Sciatic nerve (tissue), 2 donors: Measurements from ENCODE around the gene GEMIN8. TPM values are rescaled to one million over a fixed set of nuclear protein-coding genes. Genes with fewer than 3 reads are reported as not detected.

Experiments
- ATAC-seq: fragments of 200-7000 bp; cut with Tn5 transposase; one replicate; pipeline ENCODE4 v1.9.1; 2020; ENCODE audit warnings: mild to moderate bottlenecking, moderate library complexity
- DNase-seq: peaks from one replicate; pipeline ENCODE4 v3.0.0-alpha.2; 2020; ENCODE audit warnings: low spot score
- intact Hi-C: fragments of 100-400 bp; cut with DNase I; formaldehyde crosslinking; loops from one replicate; pipeline ENCODE4 v1.14.2; 2022
- total RNA-seq: library from RNA; stranded (reverse); fragmentation: NEBNext Ultra II Directional; extraction: Animal tissue kit (Norgen Biotek cat#: 25700); gene quantifications from one replicate; pipeline ENCODE4 v1.2.1, GENCODE V29; 2021
- donor health status: DM: no; HTN: no; CAD: no.
- donor health status: DM: no; HTN: no; CAD: no.

GEMIN8 gene
- total RNA-seq, 1 donor from 2014 or later: 33.6 TPM

- ATAC-seq: no peak
- intact Hi-C loops: no loop called here
- DNase-seq: no peak
Observed at GRCh38 chrX:14026121-14026520, 3.6 kb downstream of the GEMIN8 start.

- no peak for ATAC-seq
- no peak for DNase-seq
- intact Hi-C loops: no loop called here
Observed at GRCh38 chrX:14022019-14022418, 7.7 kb downstream of the GEMIN8 start.

DNA sequence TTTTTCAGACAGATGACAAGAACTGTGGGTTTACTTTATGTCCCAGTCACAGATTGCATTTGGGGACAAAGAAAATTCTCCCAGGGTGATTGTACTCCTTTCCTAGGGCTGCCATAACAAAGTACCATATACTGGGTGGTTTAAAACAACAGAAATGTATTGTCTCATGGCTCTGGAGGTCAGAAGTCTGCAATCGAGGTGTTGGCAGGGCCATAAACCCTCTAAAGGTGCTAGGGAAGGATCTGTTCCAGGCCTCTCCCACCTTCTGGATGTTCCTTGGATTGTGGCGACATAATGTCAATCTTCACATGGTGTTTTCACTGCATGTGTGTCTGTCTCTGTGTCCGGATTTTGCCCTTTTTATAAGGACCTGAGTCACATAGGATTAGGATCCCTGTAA lies 12.3 kb downstream of the GEMIN8 start:
- intact Hi-C loops: no loop called here
- no peak for ATAC-seq

DNA sequence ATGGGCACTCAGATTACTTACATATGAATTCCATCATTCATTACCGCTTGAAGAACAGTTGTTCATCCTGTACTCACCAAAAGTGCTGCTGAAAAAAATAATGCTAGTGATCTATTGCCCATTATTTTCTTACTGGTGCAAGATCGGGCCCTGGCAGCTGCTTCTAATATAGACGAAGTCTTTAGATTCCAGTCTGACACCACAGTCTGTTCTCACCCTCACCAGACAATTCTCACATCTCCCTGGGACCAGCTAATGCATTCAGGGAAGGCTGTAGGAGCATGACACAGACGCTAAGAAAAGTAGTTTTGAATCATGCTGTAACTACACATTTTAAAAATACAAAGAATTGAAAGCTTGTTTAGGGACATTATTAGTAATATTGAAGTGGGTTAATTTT lies 13.8 kb downstream of the GEMIN8 start:
- no peak for DNase-seq
- ATAC-seq: no peak
- intact Hi-C loops: no loop called here

More for the DNA sequence above, 12.3 kb downstream of the GEMIN8 start:
- DNase-seq: no peak

DNA sequence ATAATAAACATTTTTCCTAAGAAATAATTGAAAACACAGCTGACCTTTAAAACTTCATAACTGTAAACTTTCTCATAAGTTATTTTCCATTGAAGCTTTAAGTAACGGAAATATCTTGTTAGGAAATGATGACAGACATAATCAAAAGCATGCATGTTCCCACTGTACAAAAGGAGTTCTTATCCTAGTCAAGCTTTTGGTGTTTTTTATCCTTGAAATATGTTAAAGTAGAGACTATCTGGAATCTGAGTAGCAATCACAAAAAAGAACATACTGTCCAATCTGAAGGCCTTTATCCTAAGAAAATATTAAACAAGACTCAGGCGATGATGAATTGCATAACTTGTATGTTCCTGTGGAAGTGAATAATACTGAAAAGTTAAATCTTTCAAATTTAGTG lies 14.4 kb downstream of the GEMIN8 start:
- no peak for DNase-seq
- ATAC-seq: peak; percentile 41
- intact Hi-C loops: no loop called here

GRCh38 chrX:14014526-14014925 lies 15.2 kb downstream of the GEMIN8 start:
- DNase-seq (no peak), ATAC-seq (no peak)
- intact Hi-C loops: no loop called here

DNA sequence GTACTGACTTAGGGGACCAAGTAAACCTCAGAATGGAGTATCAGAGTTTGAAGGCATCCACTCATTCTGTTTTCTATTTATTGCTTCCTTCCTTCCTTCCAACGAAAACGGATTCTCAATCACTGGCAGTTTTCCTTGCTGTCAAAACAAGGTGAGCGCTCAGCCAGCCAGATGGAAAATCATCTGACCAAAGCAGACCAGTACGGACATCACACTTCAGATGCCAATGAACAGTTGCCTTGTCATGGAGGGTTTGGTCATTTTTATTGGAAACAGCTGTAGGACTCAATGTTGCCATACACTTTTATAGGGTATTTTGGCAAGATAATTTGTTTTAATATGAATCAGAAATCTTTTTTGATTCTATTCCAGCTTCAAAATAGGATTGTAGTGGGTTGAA lies 16.6 kb downstream of the GEMIN8 start:
- DNase-seq (no peak), ATAC-seq (no peak)
- intact Hi-C loops: no loop called here

DNA sequence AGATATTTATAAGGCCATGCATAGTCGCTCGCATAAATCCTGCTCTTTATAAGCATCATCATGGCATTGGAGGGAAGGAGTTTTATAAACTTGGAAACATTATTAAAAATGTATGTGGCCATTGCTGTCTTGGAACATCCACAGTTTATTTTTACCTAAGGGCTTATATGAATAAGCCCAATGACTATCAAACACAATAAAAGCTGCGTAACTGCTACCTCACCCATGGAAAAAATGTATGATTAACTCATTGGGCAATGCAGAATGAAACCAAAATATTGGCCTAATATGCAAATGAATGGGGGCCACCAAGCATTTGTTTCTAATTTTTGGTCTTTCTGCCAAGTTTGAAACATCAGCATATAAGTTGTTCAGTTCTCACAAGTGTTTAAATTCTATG lies 19.1 kb downstream of the GEMIN8 start:
- intact Hi-C loops: no loop called here
- no peak for DNase-seq
- ATAC-seq: no peak

- ATAC-seq (no peak), DNase-seq (no peak)
- intact Hi-C loops: no loop called here
Observed at GRCh38 chrX:14006540-14006939, 23.2 kb downstream of the GEMIN8 start.

DNA sequence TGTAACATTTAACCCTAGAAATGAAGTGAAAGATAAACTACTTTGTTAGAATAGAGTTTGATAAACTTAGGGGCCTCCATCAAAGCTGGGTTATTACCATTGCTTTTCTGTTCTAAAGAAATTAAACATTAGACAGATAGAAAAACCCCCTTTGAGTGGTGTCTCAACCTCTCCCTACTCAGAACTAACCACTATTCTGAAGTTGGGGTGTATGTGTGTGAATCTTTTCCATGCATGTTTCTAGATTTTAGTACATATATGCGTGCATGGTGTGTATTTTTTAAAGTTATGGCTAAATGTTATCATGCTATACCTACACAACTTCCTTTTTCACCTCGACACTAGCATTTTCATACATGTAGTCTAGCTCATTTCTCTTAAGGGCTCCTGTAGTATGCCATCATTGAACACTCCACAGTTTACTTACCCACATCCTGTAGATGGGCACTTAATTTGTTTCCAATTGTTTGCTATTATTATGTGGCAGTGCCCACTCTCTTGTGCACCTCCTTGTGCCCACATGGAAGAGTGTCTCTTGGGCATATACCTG lies 25.7 kb downstream of the GEMIN8 start:
- intact Hi-C loops: no loop called here
- DNase-seq (no peak), ATAC-seq (no peak)

DNA sequence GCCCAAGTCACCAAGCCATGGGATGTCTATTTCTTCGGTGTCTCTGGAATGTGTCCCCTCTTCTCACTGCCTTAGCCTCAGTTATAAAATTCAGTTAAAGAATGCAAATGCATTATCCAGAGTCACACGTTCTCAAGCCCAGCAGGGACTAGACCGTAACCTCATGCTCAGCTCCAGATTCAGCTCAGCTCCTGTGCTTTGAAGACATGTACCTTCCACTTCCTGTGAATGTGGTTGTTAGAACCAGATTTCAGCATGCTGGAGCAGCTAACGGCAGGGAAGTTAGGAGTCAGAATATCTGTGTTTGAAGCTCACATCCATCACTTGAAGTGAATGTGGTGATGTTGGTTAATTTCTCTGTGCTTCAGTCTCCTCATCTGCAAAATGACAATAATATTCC lies 26.7 kb downstream of the GEMIN8 start:
- DNase-seq (no peak), ATAC-seq (no peak)
- intact Hi-C loops: no loop called here

GRCh38 chrX:13996650-13997049 lies 33.0 kb downstream of the GEMIN8 start:
- no peak for ATAC-seq
- no peak for DNase-seq
- intact Hi-C loops: no loop called here

DNA sequence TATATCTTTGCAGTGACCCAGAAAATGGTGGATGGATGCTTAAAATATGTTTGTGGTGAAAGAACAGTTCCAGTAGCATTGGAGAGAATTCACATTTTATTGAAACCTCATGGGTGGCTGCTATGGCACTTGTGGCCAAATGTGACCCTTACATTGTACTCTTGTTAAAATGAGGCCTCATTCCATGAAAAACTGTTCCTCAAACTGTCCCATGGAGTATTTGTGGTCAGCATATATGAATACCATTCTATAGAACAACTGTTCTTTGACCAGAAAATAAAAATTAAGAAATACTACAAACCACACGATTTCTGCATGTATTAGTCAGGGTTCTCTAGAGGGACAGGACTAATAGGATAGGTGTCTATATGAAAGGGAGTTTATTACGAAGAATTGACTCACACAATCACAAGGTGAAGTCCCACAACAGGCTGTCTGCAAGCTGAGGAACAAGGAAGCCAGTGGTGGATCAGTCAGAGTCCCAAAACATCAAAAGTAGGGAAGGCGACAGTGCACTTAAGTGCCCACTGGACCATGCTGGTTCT lies 35.1 kb downstream of the GEMIN8 start:
- intact Hi-C loops: no loop called here
- no peak for DNase-seq
- no peak for ATAC-seq

- peak; percentile 32 for ATAC-seq
- no peak for DNase-seq
- intact Hi-C loops: no loop called here
Observed at GRCh38 chrX:13994104-13994503, 35.6 kb downstream of the GEMIN8 start.

GRCh38 chrX:13990126-13990800 lies 39.4 kb downstream of the GEMIN8 start:
- ATAC-seq (no peak), DNase-seq (no peak)
- intact Hi-C loops: no loop called here

DNA sequence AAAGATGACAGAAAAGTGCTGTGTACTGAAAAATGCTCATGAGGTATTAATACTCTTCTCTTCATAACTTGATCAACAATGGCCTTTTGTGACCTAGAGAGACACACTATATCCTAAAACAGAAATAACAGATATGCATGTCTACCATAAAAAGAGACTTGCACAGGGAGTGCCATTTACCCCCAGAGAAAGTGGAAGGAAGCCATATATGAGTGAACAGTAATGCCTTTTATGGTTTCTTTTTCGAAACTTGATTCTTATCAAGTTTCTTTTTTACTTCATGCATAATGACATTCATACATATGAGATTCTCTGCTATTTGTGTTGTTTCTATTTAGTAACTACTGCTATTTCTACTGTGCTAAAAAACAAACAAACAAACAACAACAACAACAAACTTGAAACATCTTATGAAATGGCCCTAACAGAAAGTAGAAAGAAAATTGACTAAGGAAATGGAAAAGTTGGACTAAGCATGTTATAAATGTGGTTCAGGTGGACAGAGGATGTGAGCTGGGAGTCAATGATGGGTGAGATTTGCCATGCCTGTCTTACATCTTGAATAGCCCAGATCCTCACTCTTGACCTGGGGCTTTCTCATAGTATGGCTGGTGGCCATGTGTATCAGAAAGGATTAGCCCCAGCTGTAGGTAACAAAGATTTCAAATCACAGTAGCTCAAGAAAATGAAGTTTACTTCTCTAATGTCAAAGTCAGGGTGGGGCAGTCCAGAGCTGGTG lies 43.8 kb downstream of the GEMIN8 start:
- intact Hi-C loops: no loop called here
- no peak for DNase-seq
- no peak for ATAC-seq

- DNase-seq (no peak), ATAC-seq (no peak)
- intact Hi-C loops: no loop called here
Observed at GRCh38 chrX:13983734-13984133, 46.0 kb downstream of the GEMIN8 start.

- DNase-seq: no peak
- intact Hi-C loops: no loop called here
- no peak for ATAC-seq
Observed at GRCh38 chrX:13968198-13968597, 61.5 kb downstream of the GEMIN8 start.

- no peak for DNase-seq
- no peak for ATAC-seq
- intact Hi-C loops: no loop called here
Observed at GRCh38 chrX:13967636-13968035, 62.1 kb downstream of the GEMIN8 start.

- intact Hi-C loops: no loop called here
- DNase-seq (no peak), ATAC-seq (no peak)
Observed at GRCh38 chrX:13966793-13967125, 62.9 kb downstream of the GEMIN8 start.
